Measurements from ENCODE around the gene ABCB6.

Gene ABCB6

GRCh38 chr2:219247678-219248642 lies 29.2 kb upstream of the ABCB6 start:
- DNase-seq, result peak; percentile 19
- in situ Hi-C loops (cut with MboI; ENCODE audit: low pct_unique_long_range_greater_than_20kb, low sequenced_read_pairs), result no loop called here

DNA sequence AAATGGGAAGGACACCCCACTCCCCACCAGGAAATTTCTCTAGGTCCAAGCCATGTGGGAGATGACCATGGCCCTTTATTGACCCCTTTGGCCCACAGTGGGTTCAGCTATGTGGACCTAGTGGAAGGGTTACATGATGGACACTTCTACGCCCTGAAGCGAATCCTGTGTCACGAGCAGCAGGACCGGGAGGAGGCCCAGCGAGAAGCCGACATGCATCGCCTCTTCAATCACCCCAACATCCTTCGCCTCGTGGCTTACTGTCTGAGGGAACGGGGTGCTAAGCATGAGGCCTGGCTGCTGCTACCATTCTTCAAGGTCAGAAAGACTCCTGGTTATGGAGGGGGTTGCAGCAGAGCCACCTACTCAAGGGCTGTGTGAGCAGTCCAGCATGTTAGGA lies 27.8 kb upstream of the ABCB6 start:
- DNase-seq, result no peak
- in situ Hi-C loops (cut with MboI; ENCODE audit: low pct_unique_long_range_greater_than_20kb, low sequenced_read_pairs), result no loop called here

- DNase-seq, result no peak
- in situ Hi-C loops (cut with MboI; ENCODE audit: low pct_unique_long_range_greater_than_20kb, low sequenced_read_pairs), result no loop called here
Measured at GRCh38 chr2:219245899-219246230, 27.1 kb upstream of the ABCB6 start.

- in situ Hi-C loops (cut with MboI; ENCODE audit: low pct_unique_long_range_greater_than_20kb, low sequenced_read_pairs), result no loop called here
- peak; percentile 89 for DNase-seq
Measured at GRCh38 chr2:219245148-219245898, 26.6 kb upstream of the ABCB6 start, which contains the start of the genes GLB1L and STK16. GLB1L (minus strand) TSS chr2:219245444; CDS start chr2:219243573, 1,871 bp downstream. STK16 (plus strand) TSS chr2:219245479; CDS start chr2:219246000, 521 bp downstream.

GRCh38 chr2:219244789-219245147 lies 26.0 kb upstream of the ABCB6 start:
- DNase-seq, result no peak
- in situ Hi-C loops (cut with MboI; ENCODE audit: low pct_unique_long_range_greater_than_20kb, low sequenced_read_pairs), result no loop called here

DNA sequence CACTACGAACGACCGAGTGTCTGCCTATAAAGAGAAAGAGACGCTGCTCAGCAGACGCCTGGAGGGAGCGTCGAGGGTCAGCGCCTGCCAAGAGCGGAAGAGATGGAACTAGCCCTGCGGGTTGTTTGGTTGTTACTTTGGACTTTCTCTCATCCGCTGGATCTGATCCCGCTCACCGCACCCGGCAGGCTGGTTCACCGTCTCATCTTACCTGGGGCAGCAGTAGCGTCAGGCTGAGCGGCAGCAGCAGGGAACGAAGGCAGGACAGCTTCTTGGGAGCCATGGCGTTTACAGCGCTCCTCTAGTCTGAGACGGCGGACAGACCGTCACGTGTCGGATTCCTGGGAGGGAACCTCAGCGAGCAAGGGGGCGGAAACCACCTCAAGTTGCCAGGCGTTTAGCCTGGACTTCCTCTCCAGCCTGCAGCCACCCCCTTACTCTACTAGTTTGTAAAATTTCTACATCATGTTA lies 24.6 kb upstream of the ABCB6 start:
- in situ Hi-C loops (cut with MboI; ENCODE audit: low pct_unique_long_range_greater_than_20kb, low sequenced_read_pairs), result no loop called here
- DNase-seq, result no peak

DNA sequence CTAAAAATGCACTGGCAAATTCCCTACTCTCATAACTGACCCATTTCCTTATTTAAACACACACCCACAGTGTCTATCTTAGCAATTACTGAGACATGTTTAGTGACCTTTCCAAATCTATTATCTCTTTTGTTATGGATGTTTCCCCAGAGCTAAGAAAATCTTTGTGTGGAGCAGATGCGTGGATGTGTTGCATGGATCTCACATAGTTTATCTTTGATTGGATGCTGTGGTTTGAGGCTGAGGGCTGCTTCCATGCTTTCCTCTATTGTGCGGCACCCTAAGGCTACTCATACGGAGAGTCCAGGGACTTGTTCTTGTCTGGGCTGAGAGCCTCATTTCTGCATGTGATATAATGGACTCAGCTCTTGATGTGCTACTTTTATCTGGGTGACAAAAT lies 15.6 kb upstream of the ABCB6 start:
- in situ Hi-C loops (cut with MboI; ENCODE audit: low pct_unique_long_range_greater_than_20kb, low sequenced_read_pairs), result no loop called here
- no peak for DNase-seq

DNA sequence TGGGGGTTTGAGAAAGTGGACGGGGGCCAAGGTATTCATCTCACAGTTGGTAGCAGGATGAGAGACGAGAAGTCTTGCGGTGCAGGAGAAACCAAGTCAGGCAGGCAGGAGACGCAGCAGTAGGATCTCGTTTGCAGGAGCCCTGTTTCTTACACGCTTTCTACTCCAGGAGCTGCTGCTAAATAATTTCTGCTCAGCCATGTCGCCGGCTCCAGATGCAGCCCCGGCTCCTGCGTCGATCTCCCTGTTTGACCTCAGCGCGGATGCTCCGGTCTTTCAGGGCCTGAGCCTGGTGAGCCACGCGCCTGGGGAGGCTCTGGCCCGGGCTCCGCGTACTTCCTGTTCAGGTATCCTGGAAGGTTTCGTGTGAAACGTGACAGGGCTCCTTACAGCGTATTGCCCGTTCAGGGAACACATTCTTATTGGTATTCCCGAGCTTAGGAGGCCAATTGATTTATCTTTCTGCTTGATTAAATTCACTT lies 11.3 kb upstream of the ABCB6 start:
- in situ Hi-C loops (cut with MboI; ENCODE audit: low pct_unique_long_range_greater_than_20kb, low sequenced_read_pairs), result no loop called here
- peak; percentile 59 for DNase-seq

- peak; percentile 99 for DNase-seq
- in situ Hi-C loops (cut with MboI; ENCODE audit: low pct_unique_long_range_greater_than_20kb, low sequenced_read_pairs), result no loop called here
Measured at GRCh38 chr2:219229305-219230058, 10.7 kb upstream of the ABCB6 start, which contains the start of the genes ANKZF1 and ATG9A. ANKZF1 (plus strand) TSS chr2:219229806; CDS start chr2:219230258, 452 bp downstream. ATG9A (minus strand) TSS chr2:219229636; CDS start chr2:219228024, 1,612 bp downstream.

GRCh38 chr2:219228911-219229304 lies 10.2 kb upstream of the ABCB6 start:
- DNase-seq, result no peak
- in situ Hi-C loops (cut with MboI; ENCODE audit: low pct_unique_long_range_greater_than_20kb, low sequenced_read_pairs), result no loop called here

DNA sequence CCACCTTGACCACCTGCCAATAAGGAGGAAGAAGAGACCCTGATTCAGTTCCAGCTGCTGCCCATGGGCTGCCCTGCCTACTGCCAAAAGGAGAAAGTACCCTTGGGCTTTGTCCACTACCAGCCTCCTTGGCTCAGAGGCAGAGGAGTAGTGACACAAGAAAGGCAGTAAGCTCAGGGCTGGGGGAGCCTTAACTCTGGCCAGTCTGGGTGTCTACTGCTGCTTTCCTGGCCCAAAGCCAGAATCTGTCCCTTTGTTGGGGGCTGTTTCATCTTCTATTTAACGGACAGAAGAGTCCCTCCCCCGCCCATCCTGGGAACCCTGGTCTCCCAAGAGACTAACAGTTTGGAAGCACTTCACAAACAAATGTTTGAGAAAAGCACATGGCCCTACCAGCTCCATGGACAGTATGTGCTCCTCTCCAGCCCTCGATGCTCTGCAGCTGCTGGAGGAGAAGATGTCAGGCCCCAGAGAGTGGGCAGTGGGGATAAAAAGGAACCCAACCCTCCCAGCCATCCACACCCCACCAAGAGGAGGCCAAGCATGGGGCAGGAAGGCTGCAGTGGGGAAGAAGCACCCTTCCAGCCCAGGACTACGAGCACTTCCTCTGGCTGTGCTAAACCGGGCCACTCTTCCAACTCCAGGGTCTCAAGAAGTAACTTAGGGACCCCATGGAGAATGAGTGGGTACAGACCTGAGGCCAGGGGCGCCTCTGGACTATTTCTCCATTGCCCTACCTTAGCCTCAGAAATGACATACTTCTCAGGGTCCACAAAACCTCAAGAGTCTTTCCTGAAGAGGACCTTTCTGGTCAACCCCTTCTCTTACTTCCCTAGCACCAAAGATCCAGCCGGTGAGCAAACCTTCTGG lies 9.5 kb upstream of the ABCB6 start:
- in situ Hi-C loops (cut with MboI; ENCODE audit: low pct_unique_long_range_greater_than_20kb, low sequenced_read_pairs), result no loop called here
- peak; percentile 31 for DNase-seq

DNA sequence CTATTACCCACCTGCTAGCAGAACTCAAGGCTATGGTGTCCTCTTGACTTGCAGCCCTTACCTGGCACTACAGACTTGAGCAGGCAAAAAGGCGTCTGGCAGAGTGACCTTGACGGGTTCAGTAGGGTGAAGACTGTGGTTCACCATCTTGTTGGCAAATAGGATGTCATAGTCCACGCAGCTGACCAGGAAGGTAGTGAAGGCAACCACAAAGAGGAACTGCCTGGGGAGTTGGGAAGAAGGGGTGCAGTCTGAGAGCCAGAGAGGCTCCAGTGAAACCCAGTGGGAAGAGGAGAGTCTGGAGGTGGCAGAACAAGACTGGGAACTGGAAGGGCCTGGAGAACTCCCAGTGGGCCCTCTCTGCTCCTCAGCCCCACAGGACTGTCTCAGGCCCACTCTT lies 6.6 kb upstream of the ABCB6 start:
- in situ Hi-C loops (cut with MboI; ENCODE audit: low pct_unique_long_range_greater_than_20kb, low sequenced_read_pairs), result no loop called here
- peak; percentile 61 for DNase-seq

- no peak for DNase-seq
- in situ Hi-C loops (cut with MboI; ENCODE audit: low pct_unique_long_range_greater_than_20kb, low sequenced_read_pairs), result no loop called here
Measured at GRCh38 chr2:219223831-219224610, 5.3 kb upstream of the ABCB6 start.

DNA sequence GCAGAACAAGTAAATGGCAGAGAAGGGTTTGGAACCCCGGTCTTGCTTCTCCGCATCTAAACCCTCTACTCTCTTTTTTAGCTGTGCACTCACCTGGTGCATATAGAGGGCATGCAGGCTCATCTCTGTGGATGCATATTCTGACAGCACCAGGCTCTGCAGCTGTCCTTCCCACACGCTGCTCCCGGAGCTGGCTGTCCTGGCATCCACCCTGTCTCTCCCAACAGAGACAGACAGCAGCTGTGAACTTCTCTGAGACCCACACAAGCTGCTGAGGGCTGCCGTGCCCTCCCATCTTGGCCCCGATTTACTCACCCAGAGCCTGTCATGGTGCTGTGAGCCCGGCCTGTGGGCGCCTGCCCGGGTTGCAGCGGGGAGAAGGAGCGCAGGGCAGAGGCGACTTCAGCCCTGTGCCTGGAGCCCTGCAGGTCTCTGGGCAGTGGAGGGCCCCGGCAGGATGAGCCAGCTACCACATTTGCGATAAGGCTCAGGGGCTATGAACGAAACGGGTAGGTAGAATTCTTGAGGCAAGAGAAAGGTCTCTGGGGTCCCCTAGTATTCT lies 3.3 kb upstream of the ABCB6 start:
- DNase-seq, result no peak
- in situ Hi-C loops (cut with MboI; ENCODE audit: low pct_unique_long_range_greater_than_20kb, low sequenced_read_pairs), result no loop called here

GRCh38 chr2:219220652-219221402 lies 2.1 kb upstream of the ABCB6 start:
- in situ Hi-C loops (cut with MboI; ENCODE audit: low pct_unique_long_range_greater_than_20kb, low sequenced_read_pairs), result no loop called here
- DNase-seq, result no peak

DNA sequence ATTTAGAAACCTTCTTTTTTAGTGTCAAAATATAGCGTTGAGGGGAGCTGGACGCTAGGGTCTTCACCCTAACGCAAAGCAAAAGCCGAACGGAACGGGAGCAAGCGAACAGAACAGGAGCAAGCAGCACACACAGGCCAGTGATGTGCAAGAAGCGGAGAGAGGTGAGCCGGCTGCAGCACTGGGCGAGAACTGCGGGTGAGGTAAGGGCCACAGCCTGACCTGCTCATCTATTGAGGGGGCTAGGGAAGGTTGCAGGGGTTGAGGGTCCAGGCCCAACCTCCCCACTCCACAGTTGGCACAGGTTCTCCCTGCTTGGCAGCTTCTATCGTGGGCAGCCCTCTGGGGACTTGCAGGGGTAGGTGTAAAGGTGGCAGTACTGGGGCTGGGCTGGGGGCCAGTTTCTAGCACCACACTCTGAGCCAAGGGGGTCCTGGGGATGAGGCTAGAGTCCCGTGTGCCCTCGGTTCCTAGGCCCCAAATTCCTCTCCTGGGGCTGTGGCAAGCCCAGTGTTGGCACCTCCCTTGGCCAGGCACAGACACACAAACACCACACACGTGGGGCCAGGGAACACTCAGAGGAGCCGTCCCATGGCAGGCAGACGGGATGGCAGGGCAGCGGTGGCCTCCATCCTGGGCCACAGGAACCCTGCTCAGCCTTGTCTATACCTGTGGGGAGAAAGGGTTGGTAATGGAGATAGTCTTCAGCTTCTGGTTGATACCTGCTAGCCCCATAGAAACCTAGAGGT lies 1.2 kb upstream of the ABCB6 start:
- in situ Hi-C loops (cut with MboI; ENCODE audit: low pct_unique_long_range_greater_than_20kb, low sequenced_read_pairs), result no loop called here
- no peak for DNase-seq
